ENCODE results near the gene MYO1E.
"Not testable (repeated sequence)": the region's sequence is repeated elsewhere in the genome, so short reads cannot be mapped to it uniquely, and the experiment has no call there.

MYO1E gene

DNA sequence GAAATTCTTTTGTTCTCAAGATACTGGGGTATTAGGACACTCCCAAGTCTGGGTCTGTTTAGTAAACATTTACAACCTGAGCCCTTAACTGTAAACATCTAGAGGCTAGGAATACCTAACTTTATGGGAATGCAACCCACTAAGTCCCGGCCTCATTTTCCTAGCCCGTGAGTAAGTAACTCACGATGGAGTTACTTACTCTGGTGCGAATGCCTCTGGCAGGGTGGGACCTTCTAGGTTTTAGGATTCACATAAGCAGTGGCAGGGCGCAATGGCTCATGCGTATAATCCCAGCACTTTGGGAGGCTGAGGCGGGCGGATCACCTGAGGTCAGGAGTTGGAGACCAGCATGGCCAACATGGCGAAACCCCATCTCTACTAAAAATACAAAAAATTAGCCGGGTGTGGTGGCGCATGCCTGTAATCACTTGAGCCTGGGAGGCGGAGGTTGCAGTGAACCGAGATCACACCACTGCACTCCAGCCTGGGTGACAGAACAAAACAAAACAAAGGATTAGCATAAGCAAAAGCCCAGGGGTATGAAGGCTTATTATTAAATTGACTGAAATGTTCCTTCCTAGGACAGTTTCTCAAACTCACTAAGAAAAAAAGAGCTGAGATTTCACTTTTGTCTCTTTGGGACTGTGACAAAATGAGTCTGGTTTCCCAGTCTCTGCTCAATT lies 14.7 kb upstream of the MYO1E start:
- not testable (repeated sequence) for FAIRE-seq

DNA sequence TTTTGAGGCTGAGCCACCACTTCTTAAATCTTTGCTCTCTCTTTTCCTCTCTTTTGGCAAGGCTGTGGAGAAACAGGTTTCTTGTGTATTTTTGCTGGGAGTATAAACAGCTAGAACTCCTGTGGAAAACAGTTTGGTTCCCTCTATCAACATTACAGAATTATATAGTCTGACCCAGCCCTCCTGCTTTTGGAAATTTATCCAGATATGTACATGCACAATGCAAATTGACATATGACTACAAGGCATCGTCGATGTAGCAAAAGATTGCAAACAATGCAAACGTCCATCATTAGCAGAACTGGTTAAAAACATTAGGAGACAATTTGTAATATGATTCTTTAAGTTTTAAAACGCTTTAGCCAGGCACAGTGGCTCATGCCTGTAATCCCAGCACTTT lies 12.5 kb upstream of the MYO1E start:
- no peak for FAIRE-seq

DNA sequence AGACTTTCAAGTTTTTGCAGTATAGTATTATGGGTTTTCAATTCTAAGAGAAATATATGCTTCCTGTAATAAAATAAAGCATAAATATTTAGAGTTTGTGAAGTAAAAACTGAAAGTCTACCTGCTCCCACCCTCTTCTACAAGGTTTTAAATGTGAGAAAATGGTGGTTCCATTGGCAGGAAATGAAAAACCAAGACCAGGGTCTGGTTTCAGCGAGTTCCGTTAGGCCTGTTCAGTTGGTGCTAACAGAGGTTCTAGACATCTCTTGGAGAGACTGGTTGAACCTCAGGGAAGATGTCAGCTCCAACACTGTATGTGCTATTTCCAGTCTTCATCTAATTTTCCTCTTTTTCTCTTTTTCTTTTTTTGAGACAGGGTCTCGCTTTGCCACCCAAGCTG lies 11.8 kb upstream of the MYO1E start:
- no peak for FAIRE-seq

DNA sequence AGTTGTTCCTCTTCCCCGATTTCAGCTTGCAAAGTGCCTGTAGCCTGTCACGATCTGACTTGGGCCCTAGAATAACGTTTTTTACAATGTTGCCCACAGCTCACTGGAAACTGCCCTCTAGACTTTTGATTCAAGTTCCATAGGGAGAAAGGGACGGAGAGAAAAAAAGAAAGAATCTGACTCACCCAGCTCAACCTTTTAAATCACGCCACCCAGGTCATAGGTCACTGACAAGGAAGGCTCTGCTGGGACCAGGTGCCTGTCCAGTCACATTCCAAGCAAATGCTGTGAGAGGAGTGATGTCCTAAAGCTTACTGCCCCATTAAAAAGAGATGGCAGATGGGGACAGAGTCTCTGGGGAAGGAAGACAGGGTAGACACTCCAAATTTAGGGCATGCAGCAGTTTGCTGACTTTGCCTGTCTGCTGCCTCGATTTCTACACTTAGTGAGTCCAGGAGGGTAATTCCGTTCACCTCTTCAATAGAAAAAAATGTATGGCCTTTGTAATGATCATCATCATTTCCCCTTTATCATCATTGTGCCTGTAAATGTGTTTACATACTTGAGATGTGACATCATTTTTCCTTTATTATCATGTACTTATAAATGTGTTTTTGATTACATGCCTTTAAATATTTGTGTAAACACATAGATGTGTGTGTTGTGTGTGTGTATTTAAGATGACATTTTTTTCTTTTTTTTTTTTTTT lies 8.4 kb upstream of the MYO1E start:
- FAIRE-seq = no peak

DNA sequence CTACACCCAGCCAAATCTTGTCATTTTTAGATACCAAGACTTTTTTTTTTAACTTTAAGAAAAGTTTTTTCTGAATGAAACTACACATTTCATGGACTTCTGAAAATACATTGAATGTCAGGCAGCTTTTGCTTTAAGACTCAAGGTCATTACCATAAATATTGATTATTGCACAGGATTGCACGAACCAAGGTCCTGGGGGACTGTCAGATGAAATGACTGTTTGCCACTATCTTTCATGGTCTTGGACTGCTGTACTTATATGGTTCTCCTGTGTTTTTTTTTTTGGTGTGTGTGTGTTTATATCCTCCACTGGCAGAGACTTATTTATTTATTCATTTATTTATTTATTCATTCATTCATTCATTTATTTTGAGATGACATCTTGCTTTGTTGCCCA lies 6.9 kb upstream of the MYO1E start:
- no peak for FAIRE-seq

DNA sequence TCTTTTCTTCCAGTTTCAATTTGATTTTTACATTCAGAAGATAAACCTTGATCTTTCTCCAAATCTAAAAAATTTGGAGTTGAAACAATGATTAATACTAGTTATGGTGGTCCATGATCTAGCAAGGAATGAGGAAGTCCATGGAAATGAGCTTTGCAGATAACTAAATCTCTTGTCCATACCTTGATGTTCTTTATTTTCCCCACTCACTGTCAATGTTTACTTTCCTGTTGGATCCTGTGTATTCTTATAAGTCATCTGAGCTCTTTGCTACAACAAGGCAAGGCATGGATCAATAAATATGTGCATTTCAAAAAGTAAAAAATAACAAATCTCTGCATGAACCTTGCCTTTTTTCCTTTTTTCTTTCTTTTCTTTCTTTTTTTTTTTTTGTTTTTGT lies 6.2 kb upstream of the MYO1E start:
- FAIRE-seq = no peak

DNA sequence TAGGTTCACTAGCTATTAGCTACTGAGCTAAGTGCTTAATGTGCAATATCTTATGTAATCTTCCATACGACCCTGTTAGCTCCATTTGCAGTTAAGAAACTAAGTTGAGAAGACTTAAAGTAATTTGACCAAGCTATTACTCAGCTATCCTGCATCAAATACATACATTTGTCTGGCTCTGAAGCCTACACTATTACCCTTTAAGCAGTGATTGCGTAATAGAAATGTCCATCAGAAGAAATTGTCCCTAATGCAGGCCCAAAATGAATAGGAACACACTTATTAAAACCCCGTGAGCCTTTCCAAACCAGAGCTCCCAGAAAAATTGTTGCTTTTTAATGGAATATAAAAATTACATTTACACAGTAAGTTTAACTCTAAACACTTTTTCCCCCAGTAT lies 5.3 kb upstream of the MYO1E start:
- FAIRE-seq = no peak

DNA sequence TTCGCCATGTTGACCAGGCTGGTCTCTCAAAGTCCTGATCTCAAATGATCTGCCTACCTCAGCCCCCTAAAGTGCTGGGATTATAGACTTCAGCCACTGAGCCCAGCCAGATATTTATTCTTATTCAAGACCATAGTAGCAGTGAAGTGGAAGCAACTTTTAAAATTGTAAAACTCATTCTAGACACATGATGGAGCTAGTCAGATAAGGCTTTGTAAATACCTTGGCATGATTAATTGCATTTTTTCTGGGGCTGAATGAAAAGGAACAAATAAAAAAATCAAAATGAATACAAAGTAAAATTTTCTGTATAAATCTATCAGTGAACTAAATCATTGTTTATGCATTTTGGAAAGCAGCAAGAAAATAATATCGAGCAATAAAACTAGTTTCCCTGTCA lies 4.1 kb upstream of the MYO1E start:
- no peak for FAIRE-seq

DNA sequence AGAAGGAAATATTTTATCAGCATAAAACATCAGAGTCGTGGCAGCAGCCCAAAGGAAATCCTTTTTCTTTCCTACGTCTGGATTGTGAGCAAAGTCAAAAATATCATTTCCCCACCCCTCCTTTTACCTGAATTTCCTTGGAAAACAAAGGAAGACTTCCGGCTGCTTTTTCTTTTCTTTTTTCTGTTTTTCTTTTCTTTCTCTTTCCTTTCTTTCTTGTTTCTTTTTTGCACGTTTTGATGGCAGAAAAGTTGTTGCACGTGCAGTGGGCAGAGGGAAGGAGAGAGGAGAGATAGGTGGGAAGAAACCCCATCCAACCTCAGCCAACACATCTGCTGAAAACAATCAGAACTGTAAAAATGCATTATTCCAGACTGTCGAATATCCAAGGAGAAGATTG lies 544 bp upstream of the MYO1E start:
- no peak for FAIRE-seq

DNA sequence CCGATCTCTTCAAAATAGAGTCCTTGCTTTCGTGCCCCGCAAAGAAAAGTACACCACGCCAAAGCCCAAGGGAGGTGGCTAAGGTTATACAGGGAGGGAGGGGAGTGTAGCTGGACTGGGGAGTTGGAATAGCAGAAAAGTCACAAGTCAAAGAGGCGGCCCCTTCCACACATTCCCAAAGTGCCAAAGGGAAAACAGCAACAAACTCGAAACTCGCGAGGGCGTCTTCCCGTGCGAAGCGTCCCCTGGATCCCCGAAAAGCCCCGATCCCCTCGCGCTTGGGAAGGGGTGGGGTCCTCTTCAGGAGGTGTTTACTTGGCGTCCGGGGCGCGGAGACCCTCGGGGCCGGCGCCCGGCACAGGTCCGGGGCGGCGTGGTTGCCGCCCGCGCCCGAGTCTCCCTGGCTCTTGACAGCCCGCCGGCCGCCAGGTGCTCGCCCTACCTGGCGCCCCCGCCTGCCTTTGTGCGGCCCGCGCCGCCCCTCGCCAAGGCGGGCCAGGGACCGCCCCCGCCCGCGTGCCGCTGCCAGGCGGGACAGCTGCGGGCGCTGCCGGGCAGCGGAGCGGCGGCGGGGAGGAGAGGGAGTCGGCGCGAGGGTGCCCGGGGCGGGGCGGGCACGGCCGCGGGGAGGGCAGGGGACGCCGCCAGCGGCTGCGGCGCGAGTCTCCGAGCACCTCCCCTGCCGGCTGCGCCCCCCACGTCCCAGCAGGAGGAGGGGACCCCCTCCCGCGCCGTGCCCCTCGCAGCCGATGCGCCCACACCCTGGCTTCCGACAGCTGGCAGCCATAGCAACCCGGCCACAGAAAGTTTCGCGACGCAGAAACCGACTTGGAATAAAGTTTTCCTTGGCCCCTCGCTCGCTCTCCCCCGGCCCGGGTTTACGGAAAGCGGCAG lies 966 bp downstream of the MYO1E start:
- no peak for FAIRE-seq

DNA sequence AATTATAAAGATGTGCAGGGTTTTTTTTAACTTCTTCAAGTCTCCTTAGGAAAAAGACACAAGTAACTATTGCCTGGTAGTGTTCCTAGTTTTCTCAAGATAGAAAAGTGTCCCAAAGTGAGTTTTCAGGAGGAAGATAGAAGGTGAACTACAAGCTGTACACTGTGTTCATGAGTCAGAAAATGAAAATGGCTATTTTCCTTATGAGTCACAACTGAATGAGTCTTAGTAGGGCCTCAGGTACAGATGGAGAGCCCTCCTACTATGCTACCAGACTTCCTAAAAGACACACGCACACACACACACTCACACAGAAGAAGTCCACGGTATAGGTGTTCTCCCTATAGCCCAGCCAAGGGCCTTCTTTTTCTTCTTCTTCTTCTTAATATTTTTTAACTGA lies 3.1 kb downstream of the MYO1E start:
- FAIRE-seq = no peak

DNA sequence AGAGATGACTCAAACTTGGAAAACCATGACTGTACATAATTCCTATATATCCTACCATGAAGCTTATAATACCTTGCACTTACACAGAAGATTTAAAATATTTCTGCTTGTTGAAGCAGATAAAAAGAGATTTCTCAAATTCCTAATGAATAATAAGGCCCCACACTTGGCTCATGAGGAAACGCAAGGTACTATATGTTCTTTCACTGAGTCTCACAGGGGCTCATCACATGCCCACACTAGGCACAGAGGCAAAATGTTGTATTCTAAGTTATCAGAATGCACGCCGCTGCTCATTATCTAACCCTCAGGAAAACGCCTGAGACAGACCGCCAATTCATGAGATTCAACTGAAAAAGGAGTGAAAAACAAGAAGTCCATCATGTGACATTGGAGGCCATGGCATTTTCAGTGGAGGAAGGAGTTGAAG lies 5.6 kb downstream of the MYO1E start:
- no peak for FAIRE-seq

DNA sequence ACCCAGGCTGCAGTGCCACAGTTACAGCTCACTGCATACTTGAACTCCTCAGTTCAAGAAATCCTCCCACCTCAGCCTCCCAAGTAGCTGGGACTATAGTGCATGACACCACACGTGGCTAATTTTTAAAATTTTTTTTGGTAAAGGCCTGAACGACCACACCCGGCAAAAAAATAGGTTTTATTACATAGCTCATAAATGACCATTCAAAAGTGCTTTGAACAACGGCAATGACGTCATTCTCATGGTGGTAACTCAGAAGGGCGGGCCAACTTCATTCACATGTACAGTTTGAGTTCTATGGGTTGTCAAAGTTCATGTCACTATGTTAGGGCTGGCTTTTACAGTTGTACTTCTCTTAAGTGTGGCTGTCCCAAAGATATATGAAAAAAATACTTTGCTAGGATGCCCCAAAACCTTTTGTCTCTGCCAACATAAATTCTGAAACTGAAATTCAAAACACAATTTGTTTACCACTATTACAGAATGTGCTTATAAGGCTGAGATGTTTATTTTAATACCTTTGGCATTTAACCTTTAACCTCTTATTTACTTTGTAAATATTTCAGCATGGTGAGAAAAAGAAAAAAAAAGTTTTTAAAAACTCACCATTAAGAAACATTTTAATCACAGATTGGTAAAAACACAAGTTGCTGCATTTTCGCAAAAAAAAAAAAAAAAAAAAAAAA lies 6.2 kb downstream of the MYO1E start:
- no peak for FAIRE-seq

DNA sequence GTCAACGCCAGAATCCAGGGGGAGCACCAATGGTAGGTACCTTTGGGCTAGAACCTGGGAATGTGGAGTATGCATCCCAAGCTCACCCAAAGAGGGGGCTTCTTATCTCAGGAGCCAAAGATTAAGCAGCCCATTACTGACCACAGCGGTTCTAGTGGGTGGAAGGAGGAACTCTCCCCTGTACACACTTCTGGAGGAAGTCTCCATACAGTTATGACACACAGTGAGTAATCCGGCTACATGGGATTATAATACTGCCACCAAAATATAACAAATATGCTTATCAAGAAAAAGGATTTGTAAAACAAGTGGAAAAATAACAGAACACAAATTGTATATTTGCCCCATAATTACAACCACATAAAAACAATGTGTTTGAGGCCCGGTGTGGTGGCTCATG lies 8.4 kb downstream of the MYO1E start:
- no peak for FAIRE-seq

DNA sequence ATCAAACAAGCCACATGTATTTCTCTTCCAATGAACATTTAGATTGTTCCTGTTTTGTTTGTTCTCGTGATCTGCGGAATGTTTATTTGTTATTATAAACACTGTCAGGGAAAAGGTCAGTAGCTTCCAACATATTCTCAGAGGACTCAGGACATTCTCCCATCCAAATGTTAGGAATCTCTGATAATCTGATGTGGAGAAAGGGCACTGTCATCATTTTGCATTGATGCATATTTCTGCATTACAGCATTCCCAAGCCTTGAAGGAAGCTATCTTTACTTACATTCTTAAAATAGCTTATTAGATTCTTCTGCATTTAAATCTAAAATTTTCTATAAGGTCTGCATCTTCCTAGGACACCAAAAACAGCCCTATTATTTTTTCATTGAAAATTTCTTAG lies 10.3 kb downstream of the MYO1E start:
- no peak for FAIRE-seq

DNA sequence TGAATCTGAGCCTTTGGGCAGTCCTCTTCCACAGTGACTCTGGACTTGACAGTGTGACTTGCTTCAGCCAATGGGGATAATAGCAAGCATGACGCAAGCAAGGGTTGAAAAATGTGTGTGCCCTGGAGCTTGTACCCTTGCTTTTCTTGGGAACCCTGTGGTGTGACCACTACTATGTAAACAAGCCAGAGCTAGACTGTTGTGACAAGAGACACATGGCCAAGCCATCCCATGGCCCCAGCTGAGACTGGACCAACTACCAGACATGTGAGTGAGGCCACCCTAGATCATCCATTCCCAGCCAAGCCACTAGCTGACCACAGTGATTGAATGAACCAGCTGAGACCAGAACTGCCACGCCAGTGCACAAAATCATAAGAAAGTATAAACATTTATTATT lies 11.8 kb downstream of the MYO1E start:
- no peak for FAIRE-seq

DNA sequence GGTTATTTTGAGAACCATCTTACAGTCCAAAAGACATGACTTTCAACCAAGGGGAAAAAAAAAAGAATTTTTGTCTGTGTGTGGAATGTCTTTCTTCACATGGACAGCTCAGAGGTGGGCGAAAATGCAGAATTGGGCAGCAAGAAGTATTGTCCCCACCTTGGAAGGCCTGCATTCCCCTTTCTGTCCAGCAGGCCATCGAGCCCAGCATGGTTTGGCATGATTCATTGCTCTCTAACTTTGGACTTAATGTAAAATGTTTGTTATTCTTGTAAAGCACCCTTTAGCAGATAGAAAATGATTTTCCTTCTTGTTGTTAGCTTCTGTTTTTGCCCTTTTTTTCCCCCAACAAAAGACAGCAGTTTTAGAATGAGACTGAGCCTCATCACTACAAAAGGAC lies 12.4 kb downstream of the MYO1E start:
- FAIRE-seq = no peak

DNA sequence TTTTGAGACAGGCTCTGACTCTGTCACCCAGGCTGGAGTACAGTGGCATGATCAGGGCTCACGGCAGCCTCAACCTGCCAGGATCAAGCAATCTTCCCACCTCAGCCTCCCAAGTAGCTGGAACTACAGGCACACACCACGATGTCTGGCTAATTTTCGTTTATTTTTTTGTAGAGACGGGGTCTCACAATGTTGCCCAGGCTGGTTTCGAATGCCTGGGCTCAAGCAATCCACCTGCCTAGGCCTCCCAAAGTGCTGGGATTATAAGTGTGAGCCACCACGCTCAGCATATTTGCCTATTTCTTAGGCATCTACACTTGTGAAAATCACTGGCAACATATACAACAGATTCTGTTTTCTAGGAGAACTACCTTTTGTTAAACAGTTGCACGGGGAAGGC lies 16.9 kb downstream of the MYO1E start:
- FAIRE-seq = no peak

DNA sequence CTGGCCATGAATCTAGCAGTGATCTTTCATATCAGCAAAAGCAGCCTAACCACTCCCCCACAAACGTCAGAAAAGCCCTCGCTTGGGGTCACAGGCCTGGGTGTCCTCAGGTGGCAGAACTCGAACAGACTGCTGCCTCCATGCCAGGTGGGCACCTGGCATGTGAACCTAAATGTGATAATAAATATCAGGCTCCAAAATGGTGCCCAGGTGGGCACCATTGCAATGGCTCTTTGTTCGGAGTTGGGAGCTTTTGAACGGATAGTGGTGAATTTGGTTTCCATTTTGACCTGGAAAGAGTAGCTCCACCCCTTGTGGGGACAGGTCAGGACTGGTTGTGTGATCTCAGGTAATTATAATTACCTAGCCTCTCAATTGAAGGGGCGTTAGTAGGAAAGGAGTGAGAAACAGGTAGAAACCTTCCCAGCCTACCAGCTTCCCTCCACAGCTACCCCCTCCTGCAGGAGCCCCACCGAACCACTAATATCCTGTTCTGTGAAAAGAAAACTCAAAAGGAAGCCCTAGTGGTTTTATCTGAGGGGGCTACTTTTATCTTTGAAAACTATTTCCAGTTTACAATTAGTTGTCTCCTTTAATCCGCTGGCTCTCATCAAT lies 18.1 kb downstream of the MYO1E start:
- FAIRE-seq = no peak

DNA sequence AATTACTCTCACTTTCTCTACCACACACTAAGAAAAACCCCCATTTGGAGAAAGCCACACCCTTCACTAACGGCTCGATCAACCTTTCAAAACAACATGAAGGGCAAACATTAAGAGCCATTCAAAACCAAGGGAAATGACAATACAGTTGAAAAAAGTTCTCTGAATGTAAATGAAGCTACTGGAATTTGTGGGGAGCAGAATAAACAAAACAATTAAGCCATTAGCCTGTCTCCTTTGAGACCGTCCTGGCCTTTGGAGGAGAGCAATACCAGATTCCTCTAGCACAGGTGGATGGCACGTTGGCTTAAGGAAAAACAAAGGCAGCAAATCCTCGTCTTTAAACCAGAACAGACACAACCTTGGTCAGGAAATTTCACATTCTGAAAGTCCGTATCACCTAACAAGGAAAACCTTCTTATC lies 18.7 kb downstream of the MYO1E start:
- no peak for FAIRE-seq

DNA sequence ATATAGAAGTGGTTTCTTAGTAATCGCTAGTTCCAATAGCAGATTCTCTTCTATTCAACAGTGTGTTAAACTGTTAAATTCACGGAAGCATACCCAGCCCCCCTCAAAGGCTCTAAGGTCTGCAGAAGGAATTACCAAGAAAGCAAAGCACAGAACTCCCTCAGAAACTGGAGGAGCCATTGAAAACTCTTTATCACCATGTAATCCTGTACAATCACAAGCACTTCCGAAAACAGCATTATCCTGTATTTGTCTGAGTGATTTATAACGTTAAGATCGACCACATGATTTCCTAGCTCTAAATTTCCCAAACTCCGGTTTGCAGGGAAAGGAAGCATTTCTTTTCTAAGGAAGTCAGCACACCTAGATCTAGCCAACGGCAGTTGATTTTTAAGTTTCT lies 20.0 kb downstream of the MYO1E start:
- no peak for FAIRE-seq

DNA sequence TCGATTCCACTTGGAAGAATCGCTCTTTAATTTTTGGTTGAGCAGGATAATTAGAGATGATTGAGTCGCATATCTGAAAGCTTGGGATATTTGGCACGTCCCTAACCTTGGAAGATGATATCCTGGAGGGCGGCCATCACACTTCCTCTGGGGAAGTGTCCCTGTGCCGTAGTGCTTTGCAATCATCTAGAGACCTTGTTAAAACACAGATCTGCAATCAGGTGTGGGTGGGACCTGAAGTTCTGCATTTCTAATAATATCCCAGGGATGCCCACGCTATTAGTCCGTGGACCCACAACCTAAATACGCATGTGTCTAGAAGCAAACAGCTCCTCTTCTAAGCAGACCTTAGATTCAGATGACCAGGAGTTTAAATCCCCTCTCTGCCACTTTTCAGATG lies 20.5 kb downstream of the MYO1E start:
- no peak for FAIRE-seq

DNA sequence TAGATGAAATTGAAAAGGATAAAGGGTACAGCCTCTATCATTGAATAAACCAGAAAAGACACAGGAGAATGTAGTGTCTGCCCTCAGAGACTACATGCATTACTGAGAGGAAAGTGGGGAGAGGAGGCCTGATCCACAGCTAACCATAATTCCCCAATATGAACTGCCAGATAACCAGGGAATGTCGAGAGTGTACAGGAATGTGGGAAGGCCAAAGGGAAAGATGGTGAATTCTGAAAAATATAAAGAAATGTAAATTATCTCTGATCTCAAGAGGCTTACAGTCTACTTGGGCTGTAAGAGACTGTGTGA lies 22.3 kb downstream of the MYO1E start:
- FAIRE-seq = no peak

Measured in colon (tissue), 2 donors.